HEK293 (cell line): Measurements from ENCODE around the gene LNX1.

Experiments used
- CTCF ChIA-PET: fragments of 350-600 bp; formaldehyde crosslinking; extraction: SDS; loops from one replicate; lab custom pipeline; 2021; ENCODE audit warnings: antibody characterized with exemption; lab: Yijun Ruan, JAX
- POLR2A ChIA-PET: fragments of 300-600 bp; formaldehyde crosslinking; extraction: SDS; loops from one replicate; lab custom pipeline; 2020; ENCODE audit warnings: antibody characterized with exemption, inconsistent platforms; lab: Yijun Ruan, JAX
- H3K27ac ChIP-seq: fragments of 200-500 bp; sonication (Bioruptor generic); 2 replicates; pipeline ENCODE4 v1.5.1; 2014; ENCODE audit warnings: low read depth, low read length, control low read depth, inconsistent platforms; ENCODE audit errors: extremely low read depth
- H3K36me3 ChIP-seq, 2 experiments: fragments of 200-500 bp in 1 of 2; sonication (Bioruptor generic) in 1 of 2; 1 replicate in 1 of 2; 2 replicates in 1 of 2; pipeline ENCODE4 v1.5.1; 2014 to 2017; ENCODE audit warnings: inconsistent platforms in 2 of 2, low read length in 2 of 2; ENCODE audit not compliant: control insufficient read depth in 2 of 2, insufficient read depth in 1 of 2
- H3K4me1 ChIP-seq: fragments of 200-500 bp; sonication (Bioruptor generic); 2 replicates; pipeline ENCODE4 v1.5.1; 2014; ENCODE audit warnings: mild to moderate bottlenecking, low read length, inconsistent platforms; ENCODE audit not compliant: control insufficient read depth, insufficient read depth
- H3K4me3 ChIP-seq: 2 replicates; pipeline ENCODE4 v1.5.1; 2011; ENCODE audit warnings: low read depth, mild to moderate bottlenecking, control low read depth, low read length, moderate library complexity
- H3K9me3 ChIP-seq: fragments of 200-500 bp; sonication (Bioruptor generic); 2 replicates; pipeline ENCODE4 v1.5.1; 2014; ENCODE audit warnings: low read depth, low read length, inconsistent platforms; ENCODE audit not compliant: control insufficient read depth, insufficient read depth
- BCL11A ChIP-seq: fragments of 450-650 bp; formaldehyde crosslinking; IDR thresholded peaks from 2 replicates; pipeline ENCODE4 v1.5.1; 2016; ENCODE audit warnings: low read depth, missing biosample characterization, missing genetic modification characterization
- GLI2 ChIP-seq: fragments of 450-650 bp; formaldehyde crosslinking; IDR thresholded peaks from 2 replicates; pipeline ENCODE4; 2017; ENCODE audit warnings: missing biosample characterization, missing genetic modification characterization, low read depth, borderline replicate concordance
- IKZF3 ChIP-seq: fragments of 450-650 bp; IDR thresholded peaks from 2 replicates; pipeline ENCODE4 v1.5.0; 2018; ENCODE audit warnings: missing biosample characterization, mild to moderate bottlenecking, missing genetic modification characterization, moderate library complexity
- KLF9 ChIP-seq: fragments of 450-650 bp; formaldehyde crosslinking; IDR thresholded peaks from 2 replicates; pipeline ENCODE4 v1.5.1; 2016; ENCODE audit warnings: missing biosample characterization, missing genetic modification characterization, low read depth
- MYNN ChIP-seq: fragments of 450-650 bp; formaldehyde crosslinking; IDR thresholded peaks from 2 replicates; pipeline ENCODE4 v1.5.1; 2016; ENCODE audit warnings: missing biosample characterization, missing genetic modification characterization, borderline replicate concordance
- MZF1 ChIP-seq: fragments of 450-650 bp; formaldehyde crosslinking; IDR thresholded peaks from 2 replicates; pipeline ENCODE4 v1.5.1; 2017; ENCODE audit warnings: missing biosample characterization, missing genetic modification characterization, borderline replicate concordance
- OSR2 ChIP-seq: fragments of 450-650 bp; formaldehyde crosslinking; IDR thresholded peaks from 2 replicates; pipeline ENCODE4 v1.5.1; 2016; ENCODE audit warnings: missing biosample characterization, missing genetic modification characterization
- PRDM4 ChIP-seq: fragments of 450-650 bp; formaldehyde crosslinking; IDR thresholded peaks from 2 replicates; pipeline ENCODE4 v1.5.1; 2017; ENCODE audit warnings: missing biosample characterization, missing genetic modification characterization
- SALL2 ChIP-seq: fragments of 450-650 bp; formaldehyde crosslinking; IDR thresholded peaks from 2 replicates; pipeline ENCODE4 v1.5.0; 2017; ENCODE audit warnings: missing biosample characterization, mild to moderate bottlenecking, missing genetic modification characterization, borderline replicate concordance
- ZFP37 ChIP-seq: fragments of 450-650 bp; formaldehyde crosslinking; IDR thresholded peaks from 2 replicates; pipeline ENCODE4 v1.5.1; 2016; ENCODE audit warnings: missing biosample characterization, missing genetic modification characterization
- ZNF114 ChIP-seq: fragments of 450-650 bp; formaldehyde crosslinking; IDR thresholded peaks from 2 replicates; pipeline ENCODE4 v1.5.0; 2017; ENCODE audit warnings: missing biosample characterization, missing genetic modification characterization
- ZNF280C ChIP-seq: fragments of 450-650 bp; formaldehyde crosslinking; IDR thresholded peaks from 2 replicates; pipeline ENCODE4 v1.5.1; 2016; ENCODE audit warnings: missing biosample characterization, missing genetic modification characterization
- ZNF292 ChIP-seq: fragments of 450-650 bp; formaldehyde crosslinking; IDR thresholded peaks from 2 replicates; pipeline ENCODE4 v1.5.1; 2016; ENCODE audit warnings: low read depth, missing biosample characterization, missing genetic modification characterization, borderline replicate concordance
- ZNF433 ChIP-seq: fragments of 450-650 bp; formaldehyde crosslinking; IDR thresholded peaks from 2 replicates; pipeline ENCODE4 v1.5.1; 2016; ENCODE audit warnings: missing biosample characterization, missing genetic modification characterization, low read depth
- ZNF510 ChIP-seq: fragments of 450-650 bp; formaldehyde crosslinking; IDR thresholded peaks from 2 replicates; pipeline ENCODE4 v1.5.1; 2018; ENCODE audit warnings: mild to moderate bottlenecking, missing genetic modification characterization, missing biosample characterization; ENCODE audit not compliant: insufficient replicate concordance
- ZNF610 ChIP-seq: fragments of 450-650 bp; formaldehyde crosslinking; IDR thresholded peaks from 2 replicates; pipeline ENCODE4 v1.5.1; 2016; ENCODE audit warnings: missing biosample characterization, missing genetic modification characterization, borderline replicate concordance
- ZNF623 ChIP-seq: fragments of 450-650 bp; formaldehyde crosslinking; IDR thresholded peaks from 2 replicates; pipeline ENCODE4 v1.5.1; 2016; ENCODE audit warnings: missing biosample characterization, missing genetic modification characterization
- ZNF629 ChIP-seq: fragments of 450-650 bp; formaldehyde crosslinking; IDR thresholded peaks from 2 replicates; pipeline ENCODE4 v1.5.1; 2017; ENCODE audit warnings: missing biosample characterization, missing genetic modification characterization
- ZSCAN18 ChIP-seq: fragments of 450-650 bp; formaldehyde crosslinking; IDR thresholded peaks from 2 replicates; pipeline ENCODE4 v1.5.1; 2016; ENCODE audit warnings: missing biosample characterization, missing genetic modification characterization
- TF ChIP-seq, protein P1 (sequence below): fragments of 450-650 bp; formaldehyde crosslinking; IDR thresholded peaks from 2 replicates; pipeline ENCODE4 v1.5.1; 2016; ENCODE audit warnings: missing biosample characterization, missing genetic modification characterization, low read depth
- TF ChIP-seq, protein P2 (sequence below): IDR thresholded peaks from 2 replicates; pipeline ENCODE4 v1.6.1; 2011; ENCODE audit warnings: mild to moderate bottlenecking, low read depth, low read length, borderline replicate concordance
- TF ChIP-seq, protein P3 (sequence below): fragments of 450-650 bp; formaldehyde crosslinking; IDR thresholded peaks from 2 replicates; pipeline ENCODE4 v1.5.1; 2016; ENCODE audit warnings: missing biosample characterization, missing genetic modification characterization

LNX1 gene

DNA sequence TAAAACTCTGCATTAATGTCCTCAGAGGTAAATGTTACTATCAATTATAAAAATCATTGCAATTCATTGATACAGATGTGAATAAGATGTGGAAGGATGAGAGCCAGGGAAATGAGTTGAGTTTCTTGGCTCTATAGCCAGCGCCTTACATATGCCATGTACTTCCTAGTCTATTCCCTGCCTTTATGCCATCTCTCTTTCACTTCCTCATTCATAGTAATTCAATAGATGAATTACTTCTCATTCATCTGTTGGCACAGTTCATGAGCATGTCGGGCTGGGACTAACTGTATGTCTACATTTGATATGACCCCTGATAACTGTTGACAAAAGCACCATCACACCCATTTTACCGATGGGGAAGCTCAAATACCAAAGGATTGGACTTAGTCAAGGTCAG, 55.7 kb downstream of the LNX1 start:
- CTCF ChIA-PET = no interaction called here
- TF ChIP-seq ZNF610 (tag by site-specific recombination) (no peak), ZNF280C (tag by site-specific recombination) (no peak), SALL2 (no peak), GLI2 (tag by site-specific recombination) (no peak), ZNF623 (tag by site-specific recombination) (no peak), ZNF433 (tag by site-specific recombination) (no peak), ZSCAN18 (tag by site-specific recombination) (no peak), MYNN (tag by site-specific recombination) (no peak), KLF9 (tag by site-specific recombination) (no peak), IKZF3 (tag by site-specific recombination) (no peak)
- TF ChIP-seq, protein P1, sequence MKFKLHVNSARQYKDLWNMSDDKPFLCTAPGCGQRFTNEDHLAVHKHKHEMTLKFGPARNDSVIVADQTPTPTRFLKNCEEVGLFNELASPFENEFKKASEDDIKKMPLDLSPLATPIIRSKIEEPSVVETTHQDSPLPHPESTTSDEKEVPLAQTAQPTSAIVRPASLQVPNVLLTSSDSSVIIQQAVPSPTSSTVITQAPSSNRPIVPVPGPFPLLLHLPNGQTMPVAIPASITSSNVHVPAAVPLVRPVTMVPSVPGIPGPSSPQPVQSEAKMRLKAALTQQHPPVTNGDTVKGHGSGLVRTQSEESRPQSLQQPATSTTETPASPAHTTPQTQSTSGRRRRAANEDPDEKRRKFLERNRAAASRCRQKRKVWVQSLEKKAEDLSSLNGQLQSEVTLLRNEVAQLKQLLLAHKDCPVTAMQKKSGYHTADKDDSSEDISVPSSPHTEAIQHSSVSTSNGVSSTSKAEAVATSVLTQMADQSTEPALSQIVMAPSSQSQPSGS (tag by site-specific recombination) = no peak
- TF ChIP-seq, all 188 proteins: peak for 0
- Histone ChIP-seq H3K9me3 (no peaks in the 10 kb centered on the region), H3K4me1 (no peaks in the 10 kb centered on the region), H3K36me3 (no peaks in the 10 kb centered on the region), H3K27ac (no peak overlapping the region), H3K4me3 (no peak overlapping the region)
- POLR2A ChIA-PET = no interaction called here

- no peak overlapping the region for H3K4me3 ChIP-seq
- CTCF ChIA-PET = interaction anchor here (0.6 kb wide), 1 partner anchor 585 kb away, joined by 3 read pairs; no protein-coding TSS in a partner anchor
- no peaks in the 10 kb centered on the region for H3K9me3 ChIP-seq
- no peaks in the 10 kb centered on the region for H3K4me1 ChIP-seq
- no peaks in the 10 kb centered on the region for H3K36me3 ChIP-seq
- H3K27ac ChIP-seq = no peak overlapping the region
- POLR2A ChIA-PET = no interaction called here
- TF ChIP-seq, protein P2, sequence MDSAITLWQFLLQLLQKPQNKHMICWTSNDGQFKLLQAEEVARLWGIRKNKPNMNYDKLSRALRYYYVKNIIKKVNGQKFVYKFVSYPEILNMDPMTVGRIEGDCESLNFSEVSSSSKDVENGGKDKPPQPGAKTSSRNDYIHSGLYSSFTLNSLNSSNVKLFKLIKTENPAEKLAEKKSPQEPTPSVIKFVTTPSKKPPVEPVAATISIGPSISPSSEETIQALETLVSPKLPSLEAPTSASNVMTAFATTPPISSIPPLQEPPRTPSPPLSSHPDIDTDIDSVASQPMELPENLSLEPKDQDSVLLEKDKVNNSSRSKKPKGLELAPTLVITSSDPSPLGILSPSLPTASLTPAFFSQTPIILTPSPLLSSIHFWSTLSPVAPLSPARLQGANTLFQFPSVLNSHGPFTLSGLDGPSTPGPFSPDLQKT = no peak
Observed at GRCh38 chr4:53534684-53535083, 56.6 kb downstream of the LNX1 start.

DNA sequence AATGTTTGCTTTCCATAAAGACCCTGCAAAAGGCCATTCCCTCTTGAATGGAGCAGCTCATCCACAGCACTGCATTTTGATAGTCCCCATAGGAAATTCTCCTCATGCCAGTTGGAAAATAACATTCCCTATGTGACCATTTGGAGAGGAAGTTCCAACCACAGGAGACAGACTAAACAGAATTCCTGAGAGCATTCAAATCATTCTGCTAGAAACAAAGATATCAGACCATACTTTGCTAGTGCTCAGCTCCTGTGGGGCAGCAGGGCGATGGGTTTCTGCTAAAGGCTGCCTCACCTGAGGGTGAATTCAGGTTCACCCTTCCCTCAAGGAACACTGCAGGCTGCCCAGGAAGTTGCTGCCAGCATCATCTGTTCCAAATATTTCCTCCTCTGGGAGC, 58.8 kb downstream of the LNX1 start:
- no peaks in the 10 kb centered on the region for H3K36me3 ChIP-seq
- ChIA-PET POLR2A (no interaction called here), CTCF (interaction anchor here (0.7 kb wide), 1 partner anchor 553 kb away, joined by 3 read pairs; no protein-coding TSS in a partner anchor)
- H3K4me1 ChIP-seq = no peaks in the 10 kb centered on the region
- H3K27ac ChIP-seq = no peak overlapping the region
- no peaks in the 10 kb centered on the region for H3K9me3 ChIP-seq
- H3K4me3 ChIP-seq = no peak overlapping the region
- TF ChIP-seq ZNF629 (tag by site-specific recombination) (no peak), ZFP37 (tag by site-specific recombination) (no peak), PRDM4 (tag by site-specific recombination) (no peak), ZNF292 (tag by site-specific recombination) (no peak), ZNF510 (tag by site-specific recombination) (no peak), OSR2 (tag by site-specific recombination) (no peak), BCL11A (tag by site-specific recombination) (no peak), ZNF114 (tag by site-specific recombination) (no peak), MZF1 (tag by site-specific recombination) (no peak)
- TF ChIP-seq, protein P3, sequence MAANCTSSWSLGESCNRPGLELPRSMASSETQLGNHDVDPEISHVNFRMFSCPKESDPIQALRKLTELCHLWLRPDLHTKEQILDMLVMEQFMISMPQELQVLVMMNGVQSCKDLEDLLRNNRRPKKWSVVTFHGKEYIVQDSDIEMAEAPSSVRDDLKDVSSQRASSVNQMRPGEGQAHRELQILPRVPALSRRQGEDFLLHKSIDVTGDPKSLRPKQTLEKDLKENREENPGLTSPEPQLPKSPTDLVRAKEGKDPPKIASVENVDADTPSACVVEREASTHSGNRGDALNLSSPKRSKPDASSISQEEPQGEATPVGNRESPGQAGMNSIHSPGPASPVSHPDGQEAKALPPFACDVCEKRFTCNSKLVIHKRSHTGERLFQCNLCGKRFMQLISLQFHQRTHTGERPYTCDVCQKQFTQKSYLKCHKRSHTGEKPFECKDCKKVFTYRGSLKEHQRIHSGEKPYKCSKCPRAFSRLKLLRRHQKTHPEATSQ (tag by site-specific recombination) = no peak
